GM12872 (cell line): Measurements from ENCODE around the gene CRTC1.

ENCODE experiments used
- TF ChIP-seq, protein P1 (sequence below): IDR thresholded peaks from 3 replicates; pipeline ENCODE4 v1.5.1; 2011; ENCODE audit warnings: low read depth, mild to moderate bottlenecking, low read length, moderate library complexity; ENCODE audit not compliant: insufficient read depth

CRTC1 gene

DNA sequence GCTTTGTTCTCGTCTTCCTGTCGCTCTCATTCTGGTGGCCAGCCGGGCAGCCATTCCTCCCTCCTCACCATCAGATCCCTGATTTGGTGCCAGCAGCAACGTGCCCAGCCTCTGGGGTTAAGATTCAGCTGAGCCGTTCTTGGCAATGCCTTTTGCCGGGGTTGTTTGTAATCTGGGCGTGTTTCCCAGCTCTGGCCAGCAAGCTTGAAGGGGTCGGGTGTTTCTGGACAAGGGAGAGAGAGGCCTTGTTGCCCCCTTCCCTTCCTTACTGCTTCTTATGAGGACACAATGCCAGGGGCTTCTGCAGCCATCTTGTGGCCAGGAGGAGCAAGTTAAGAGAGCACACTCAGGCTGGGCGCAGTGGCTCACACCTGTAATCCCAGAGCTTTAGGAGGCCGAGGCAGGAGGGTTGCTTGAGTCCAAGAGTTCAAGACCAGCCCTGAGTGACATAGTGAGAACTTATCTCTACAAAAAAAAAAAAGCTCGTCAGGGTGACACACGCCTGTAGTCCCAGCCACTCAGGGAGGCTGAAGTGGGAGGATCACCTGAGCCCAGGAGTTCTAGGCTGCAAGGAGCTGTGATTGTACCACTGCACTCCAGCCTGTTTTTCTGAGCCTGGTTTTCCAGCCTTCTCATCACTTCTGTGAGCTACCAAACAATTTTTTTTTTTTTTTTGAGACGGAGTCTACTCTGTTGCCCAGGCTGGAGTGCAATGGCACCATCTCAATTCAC, 10.7 kb upstream of the CRTC1 start:
- TF ChIP-seq, protein P1, sequence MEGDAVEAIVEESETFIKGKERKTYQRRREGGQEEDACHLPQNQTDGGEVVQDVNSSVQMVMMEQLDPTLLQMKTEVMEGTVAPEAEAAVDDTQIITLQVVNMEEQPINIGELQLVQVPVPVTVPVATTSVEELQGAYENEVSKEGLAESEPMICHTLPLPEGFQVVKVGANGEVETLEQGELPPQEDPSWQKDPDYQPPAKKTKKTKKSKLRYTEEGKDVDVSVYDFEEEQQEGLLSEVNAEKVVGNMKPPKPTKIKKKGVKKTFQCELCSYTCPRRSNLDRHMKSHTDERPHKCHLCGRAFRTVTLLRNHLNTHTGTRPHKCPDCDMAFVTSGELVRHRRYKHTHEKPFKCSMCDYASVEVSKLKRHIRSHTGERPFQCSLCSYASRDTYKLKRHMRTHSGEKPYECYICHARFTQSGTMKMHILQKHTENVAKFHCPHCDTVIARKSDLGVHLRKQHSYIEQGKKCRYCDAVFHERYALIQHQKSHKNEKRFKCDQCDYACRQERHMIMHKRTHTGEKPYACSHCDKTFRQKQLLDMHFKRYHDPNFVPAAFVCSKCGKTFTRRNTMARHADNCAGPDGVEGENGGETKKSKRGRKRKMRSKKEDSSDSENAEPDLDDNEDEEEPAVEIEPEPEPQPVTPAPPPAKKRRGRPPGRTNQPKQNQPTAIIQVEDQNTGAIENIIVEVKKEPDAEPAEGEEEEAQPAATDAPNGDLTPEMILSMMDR = 0 out of 3 replicates have a peak, but pooled peaks have one; percentile 12

DNA sequence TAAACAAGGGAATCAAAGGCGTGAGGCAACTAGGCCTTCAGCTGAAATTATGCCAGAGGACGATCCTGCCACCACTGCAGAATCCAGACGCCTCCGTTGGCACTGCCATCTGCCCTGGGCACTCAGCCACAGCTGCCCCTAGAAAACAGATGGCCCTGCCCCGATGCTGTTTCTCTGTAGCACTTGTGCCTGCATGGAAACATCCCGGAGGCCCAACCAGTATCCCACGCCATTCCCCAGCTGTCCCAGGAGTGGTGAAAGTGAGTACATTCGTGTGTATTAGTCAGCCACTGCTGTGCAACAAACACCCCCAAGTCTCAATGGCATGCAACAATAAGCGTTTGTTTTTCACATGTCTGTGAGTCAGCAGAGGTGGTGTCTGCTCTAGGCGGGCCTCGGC, 8.9 kb upstream of the CRTC1 start:
- TF ChIP-seq, protein P1 = no peak

DNA sequence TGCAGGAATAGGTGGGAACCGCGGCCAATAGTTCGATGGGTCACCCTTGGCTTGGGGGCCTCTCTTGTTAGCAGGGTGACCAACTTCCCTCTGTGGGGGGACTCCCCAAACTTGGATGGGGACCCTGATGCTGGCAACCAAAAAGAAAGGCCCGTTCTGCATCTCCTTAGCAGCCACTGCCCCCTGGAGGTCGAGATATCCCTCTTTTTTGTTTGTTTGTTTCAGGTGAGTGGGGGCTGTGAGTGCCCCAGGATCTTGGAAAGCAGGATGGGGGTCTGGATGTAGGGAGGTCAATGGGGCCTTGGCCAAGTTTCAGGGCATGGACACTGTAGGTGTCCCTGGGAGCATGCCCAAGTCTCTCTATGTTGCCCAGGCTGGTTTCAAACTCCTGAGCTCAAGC, 7.7 kb upstream of the CRTC1 start:
- TF ChIP-seq, protein P1 = peak; percentile 52

DNA sequence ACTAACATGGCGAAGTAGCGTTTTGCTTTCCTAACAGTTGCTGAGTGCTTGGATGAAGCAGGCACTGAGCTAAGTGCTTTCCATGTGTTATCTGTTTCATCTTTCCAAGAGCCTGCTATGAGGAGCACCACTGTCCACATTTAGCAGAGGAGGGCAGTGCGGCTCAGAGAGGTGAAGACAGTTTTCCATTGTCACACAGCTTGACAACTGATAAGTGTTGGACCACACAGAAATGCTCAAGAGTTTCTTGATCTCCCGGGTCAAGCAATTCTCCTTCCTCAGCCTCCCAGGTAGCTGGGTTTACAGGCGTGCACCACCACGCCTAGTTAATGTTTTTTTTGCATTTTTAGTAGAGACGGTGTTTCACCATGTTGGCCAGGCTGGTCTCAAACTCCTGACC, 6.8 kb upstream of the CRTC1 start:
- TF ChIP-seq, protein P1 = no peak

DNA sequence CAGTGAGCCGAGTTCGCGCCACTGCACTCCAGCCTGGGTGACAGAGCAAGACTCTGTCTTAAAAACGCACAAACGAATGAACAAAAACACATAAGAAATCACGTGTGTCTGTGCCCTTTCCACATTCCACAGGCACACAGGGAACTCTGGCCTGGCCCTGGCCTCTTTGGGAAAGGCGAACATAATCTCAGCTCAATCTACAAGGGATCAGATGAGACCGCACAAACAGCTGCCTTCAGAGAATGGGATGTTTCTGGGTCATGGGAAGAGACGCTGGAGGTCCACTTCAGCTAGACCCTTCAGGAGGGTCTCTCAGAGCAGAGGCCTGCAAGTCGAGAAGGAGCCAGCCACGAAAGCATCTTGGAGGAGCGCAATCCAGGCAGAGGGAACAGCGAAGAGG, 6.3 kb upstream of the CRTC1 start:
- TF ChIP-seq, protein P1 = no peak

DNA sequence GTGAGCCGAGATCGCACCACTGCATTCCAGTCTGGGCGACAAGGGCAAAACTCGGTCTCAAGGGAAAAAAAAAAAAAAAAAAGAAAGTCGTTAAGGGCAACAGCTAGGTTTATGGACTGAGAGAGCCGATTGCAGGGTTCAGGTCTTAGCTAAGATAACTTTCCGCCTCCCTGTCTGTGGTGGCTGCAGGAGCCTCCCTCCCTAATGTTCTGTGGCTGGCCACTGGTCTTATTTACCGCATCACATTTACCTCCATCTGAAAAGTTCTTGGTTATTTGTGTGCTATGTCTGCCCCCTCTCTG, 722 bp upstream of the CRTC1 start:
- TF ChIP-seq, protein P1 = no peak

DNA sequence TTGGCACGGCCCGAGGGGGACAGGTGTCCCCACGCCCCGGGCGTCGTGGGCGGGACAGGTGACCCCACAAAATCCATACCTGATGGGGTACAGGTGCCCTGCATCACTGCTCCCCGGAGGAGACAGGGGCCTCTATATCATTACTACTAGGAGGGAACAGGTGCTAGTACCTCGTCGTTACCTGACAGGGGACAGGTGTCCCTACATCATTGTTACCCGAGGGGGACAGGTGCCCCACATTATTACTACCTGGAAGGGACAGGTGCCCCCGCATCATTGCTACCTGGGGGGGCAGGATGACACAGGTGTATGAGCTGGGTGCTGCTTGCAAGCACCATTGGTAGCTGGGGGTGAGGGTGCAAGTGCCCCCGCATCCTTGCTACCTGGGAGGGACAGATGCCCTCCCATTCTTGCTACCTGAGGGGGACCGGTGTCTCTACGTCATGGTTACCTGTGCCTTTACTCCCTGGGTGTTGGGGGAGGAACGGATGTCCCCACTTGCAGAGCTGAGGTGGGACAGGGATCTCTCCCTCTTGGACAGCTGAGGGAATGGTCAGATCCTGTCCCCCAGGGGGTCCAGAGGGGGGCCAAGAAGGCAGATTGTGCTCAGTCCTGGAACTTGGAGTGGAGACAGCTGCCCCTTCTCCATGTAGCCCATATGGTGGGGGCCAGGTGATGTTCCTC, 620 bp downstream of the CRTC1 start:
- TF ChIP-seq, protein P1 = no peak

DNA sequence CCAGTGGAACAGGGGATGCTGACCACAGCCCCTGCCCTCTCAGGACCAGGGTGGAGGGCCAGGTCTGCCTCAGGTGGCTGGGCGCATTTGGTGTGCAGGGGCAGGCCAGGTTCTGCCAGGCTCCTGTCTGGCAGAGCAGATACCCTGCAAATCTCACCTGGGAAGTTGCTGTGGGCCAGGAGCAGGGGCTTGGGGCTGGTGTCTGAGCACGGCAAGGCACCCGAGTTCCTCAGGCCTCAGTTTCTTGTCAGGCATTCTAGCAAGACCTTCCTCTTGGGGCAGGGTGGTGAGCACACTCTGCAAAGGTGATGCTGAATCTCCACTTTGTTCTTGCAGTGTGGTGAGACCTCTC, 1.1 kb downstream of the CRTC1 start:
- TF ChIP-seq, protein P1 = no peak
